GM12801 (cell line): ENCODE results near the gene APMAP.

Experiments
- CTCF ChIP-seq: IDR thresholded peaks from one replicate; pipeline ENCODE4 v1.5.1; 2011; ENCODE audit warnings: control low read depth; ENCODE audit not compliant: insufficient read length; ENCODE audit errors: extremely low read depth

Gene APMAP

GRCh38 chr20:24987873-24988835, 4.4 kb downstream of the APMAP start:
- no peak for TF ChIP-seq CTCF

GRCh38 chr20:24987244-24987643, 5.3 kb downstream of the APMAP start:
- no peak for TF ChIP-seq CTCF

- no peak for TF ChIP-seq CTCF
Observed at GRCh38 chr20:24986436-24987015, 6.0 kb downstream of the APMAP start.

- TF ChIP-seq CTCF: no peak
Observed at GRCh38 chr20:24985802-24986201, 6.7 kb downstream of the APMAP start.

- TF ChIP-seq CTCF: no peak
Observed at GRCh38 chr20:24984961-24985640, 7.5 kb downstream of the APMAP start.

GRCh38 chr20:24983896-24984295, 8.7 kb downstream of the APMAP start:
- TF ChIP-seq CTCF: no peak

- no peak for TF ChIP-seq CTCF
Observed at GRCh38 chr20:24981790-24982189, 10.8 kb downstream of the APMAP start.
